ENCODE data around the gene AK1.
A peak's percentile ranks its signal among the peaks of the same experiment; 100 is the strongest.

Gene AK1

GRCh38 chr9:127923046-127923445, 45.6 kb upstream of the AK1 start:
- H3K4me1 ChIP-seq = peaks cover 6 to 49% (median 35%) of the 10 kb centered on the region in 4 donors
- H3K9me3 ChIP-seq = no peaks in the 10 kb centered on the region
- H3K4me3 ChIP-seq = no peak overlapping the region
- intact Hi-C loops (cut with DNase I; ENCODE audit: low total_unique reads) = loop anchor here (2.0 to 5.0 kb wide), 2 partner anchors 186 to 421 kb away; no protein-coding TSS in a partner anchor
- peaks cover 0 to 37% of the 10 kb centered on the region in 2 donors for H3K27me3 ChIP-seq
- H3K27ac ChIP-seq = no peak overlapping the region
- no peak for DNase-seq
- TF ChIP-seq, protein P1, sequence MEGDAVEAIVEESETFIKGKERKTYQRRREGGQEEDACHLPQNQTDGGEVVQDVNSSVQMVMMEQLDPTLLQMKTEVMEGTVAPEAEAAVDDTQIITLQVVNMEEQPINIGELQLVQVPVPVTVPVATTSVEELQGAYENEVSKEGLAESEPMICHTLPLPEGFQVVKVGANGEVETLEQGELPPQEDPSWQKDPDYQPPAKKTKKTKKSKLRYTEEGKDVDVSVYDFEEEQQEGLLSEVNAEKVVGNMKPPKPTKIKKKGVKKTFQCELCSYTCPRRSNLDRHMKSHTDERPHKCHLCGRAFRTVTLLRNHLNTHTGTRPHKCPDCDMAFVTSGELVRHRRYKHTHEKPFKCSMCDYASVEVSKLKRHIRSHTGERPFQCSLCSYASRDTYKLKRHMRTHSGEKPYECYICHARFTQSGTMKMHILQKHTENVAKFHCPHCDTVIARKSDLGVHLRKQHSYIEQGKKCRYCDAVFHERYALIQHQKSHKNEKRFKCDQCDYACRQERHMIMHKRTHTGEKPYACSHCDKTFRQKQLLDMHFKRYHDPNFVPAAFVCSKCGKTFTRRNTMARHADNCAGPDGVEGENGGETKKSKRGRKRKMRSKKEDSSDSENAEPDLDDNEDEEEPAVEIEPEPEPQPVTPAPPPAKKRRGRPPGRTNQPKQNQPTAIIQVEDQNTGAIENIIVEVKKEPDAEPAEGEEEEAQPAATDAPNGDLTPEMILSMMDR (IDR thresholded peaks at IDR 0.05) = no peak
- no peaks in the 10 kb centered on the region for H3K36me3 ChIP-seq

DNA sequence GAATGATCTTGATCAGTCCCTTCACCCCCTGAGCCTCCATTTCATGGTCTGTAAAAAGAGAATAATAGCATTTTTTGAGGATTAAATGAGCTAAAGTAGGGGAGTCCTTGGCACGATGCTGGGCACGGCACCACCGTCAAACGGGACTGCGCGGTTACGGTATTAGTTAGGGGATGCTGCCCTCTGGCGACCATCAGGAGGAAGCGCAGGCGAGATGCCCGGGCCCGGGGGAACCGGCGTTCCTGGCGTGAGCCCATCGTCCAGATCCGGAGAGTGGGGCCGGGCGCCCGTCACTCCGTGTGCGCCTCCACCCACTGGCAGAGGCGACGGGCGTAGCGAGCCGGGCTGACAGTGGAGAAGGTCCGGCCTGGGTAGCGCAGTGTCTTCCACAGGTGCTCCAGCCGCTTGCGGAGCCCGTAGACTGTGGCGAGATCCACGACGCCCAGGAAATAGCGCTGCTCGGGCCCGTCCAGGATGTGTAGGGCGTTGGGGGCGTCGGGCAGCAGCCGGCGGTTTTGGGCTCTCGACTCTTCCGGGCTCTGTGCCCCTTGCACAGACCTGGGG, 44.2 kb upstream of the AK1 start:
- Histone ChIP-seq H3K36me3 (no peaks in the 10 kb centered on the region), H3K4me3 (peak overlapping the region in 1 of 2 donors; percentile 26), H3K4me1 (peaks cover 6 to 44% (median 32%) of the 10 kb centered on the region in 4 donors), H3K27me3 (peaks cover 0 to 23% of the 10 kb centered on the region in 2 donors), H3K9me3 (no peaks in the 10 kb centered on the region), H3K27ac (no peak overlapping the region)
- TF ChIP-seq, protein P1 (IDR thresholded peaks at IDR 0.05) = peak; percentile 94 to 97
- no peak for DNase-seq
- intact Hi-C loops (cut with DNase I; ENCODE audit: low total_unique reads) = loop anchor here (2.0 to 5.0 kb wide), 3 partner anchors 185 to 419 kb away; no protein-coding TSS in a partner anchor

DNA sequence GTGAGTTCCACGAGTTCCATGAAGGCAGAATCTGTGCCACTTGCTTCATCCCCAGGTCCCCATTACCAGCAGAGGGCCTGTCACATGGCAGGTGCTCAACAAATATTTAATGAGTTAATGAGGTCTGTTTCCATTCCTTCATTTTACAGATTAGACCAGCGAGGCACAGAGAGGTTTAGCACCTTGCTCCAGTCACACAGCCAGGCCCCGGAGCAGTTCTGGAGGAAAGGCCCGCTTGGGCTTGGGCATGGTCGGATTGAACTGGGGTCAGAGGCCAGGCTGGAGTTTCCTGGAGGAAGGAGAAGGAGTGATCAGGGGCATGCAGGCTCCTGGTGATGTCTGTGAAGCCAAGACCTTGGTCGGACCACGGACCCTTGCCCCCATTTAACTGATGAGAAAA, 43.3 kb upstream of the AK1 start:
- Histone ChIP-seq H3K27ac (peak overlapping the region in 1 of 2 donors; percentile 76), H3K4me1 (peaks cover 6 to 53% (median 40%) of the 10 kb centered on the region in 4 donors), H3K9me3 (no peaks in the 10 kb centered on the region), H3K27me3 (peaks cover 0 to 15% of the 10 kb centered on the region in 2 donors), H3K4me3 (no peak overlapping the region), H3K36me3 (no peaks in the 10 kb centered on the region)
- no peak for DNase-seq
- intact Hi-C loops (cut with DNase I; ENCODE audit: low total_unique reads) = loop anchor here (2.0 to 5.0 kb wide), 2 partner anchors 328 to 418 kb away; no protein-coding TSS in a partner anchor
- TF ChIP-seq, protein P1 (IDR thresholded peaks at IDR 0.05) = no peak

DNA sequence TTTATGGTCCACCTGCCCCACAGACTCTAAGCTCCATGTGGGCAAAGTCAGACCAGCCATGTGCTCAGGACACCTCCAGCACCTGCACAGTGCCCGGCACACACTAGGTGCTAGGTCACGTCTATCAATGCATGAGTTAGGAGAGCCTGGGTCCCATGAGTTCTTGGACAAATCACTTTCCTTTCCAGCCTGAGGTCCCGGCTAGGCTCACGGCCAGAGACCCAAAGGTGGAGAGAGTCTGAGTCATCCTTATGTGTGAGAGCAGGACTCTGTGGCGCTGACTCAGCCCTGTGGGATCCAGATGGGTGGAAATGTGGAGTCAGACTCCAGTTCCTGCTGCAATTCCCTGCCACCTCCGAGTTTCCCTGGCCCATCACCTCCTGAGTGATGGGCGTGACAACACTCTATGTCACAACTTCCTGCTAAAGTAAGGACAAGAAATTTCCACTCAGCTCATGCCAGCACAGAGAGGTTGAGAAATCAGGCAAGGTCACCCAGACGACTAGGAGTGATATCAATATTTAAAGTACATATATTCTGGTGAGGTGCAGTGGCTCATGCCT, 41.9 kb upstream of the AK1 start:
- peaks cover 6 to 66% (median 49%) of the 10 kb centered on the region in 4 donors for H3K4me1 ChIP-seq
- peak; percentile 97 for DNase-seq
- H3K27ac ChIP-seq = peak overlapping the region; percentile 58 to 76
- intact Hi-C loops (cut with DNase I; ENCODE audit: low total_unique reads) = loop anchor here (2.0 to 5.0 kb wide), 2 partner anchors 133 to 307 kb away; partner anchors contain the start of genes CDK9 and STXBP1
- TF ChIP-seq, protein P1 (IDR thresholded peaks at IDR 0.05) = peak in 1 of 2 experiments; percentile 15
- no peaks in the 10 kb centered on the region for H3K9me3 ChIP-seq
- no peaks in the 10 kb centered on the region for H3K36me3 ChIP-seq
- H3K27me3 ChIP-seq = peaks cover 0 to 5% of the 10 kb centered on the region in 2 donors
- no peak overlapping the region for H3K4me3 ChIP-seq

GRCh38 chr9:127918183-127919107, 41.0 kb upstream of the AK1 start:
- Histone ChIP-seq H3K9me3 (no peaks in the 10 kb centered on the region), H3K4me3 (no peak overlapping the region), H3K27ac (peak overlapping the region; percentile 58 to 76), H3K36me3 (peaks cover 0 to 7% (median 3%) of the 10 kb centered on the region in 3 donors), H3K27me3 (peaks cover 0 to 5% of the 10 kb centered on the region in 2 donors), H3K4me1 (peaks cover 6 to 66% (median 49%) of the 10 kb centered on the region in 4 donors)
- TF ChIP-seq, protein P1 (IDR thresholded peaks at IDR 0.05) = no peak
- intact Hi-C loops (cut with DNase I; ENCODE audit: low total_unique reads) = loop anchor here (2.0 to 5.0 kb wide), 2 partner anchors 132 to 306 kb away; partner anchors contain the start of genes CDK9 and STXBP1
- no peak for DNase-seq

Measured in tibial artery (tissue), 4 donors.